Neural cell (in vitro differentiated cells): ENCODE data around the gene KRTAP5-10. TPM values are rescaled to one million over a fixed set of nuclear protein-coding genes. Genes with fewer than 3 reads are reported as not detected.
"Not testable (repeated sequence)": the region's sequence is repeated elsewhere in the genome, so short reads cannot be mapped to it uniquely, and the experiment has no call there.

Experiments
- H2AFZ ChIP-seq: fragments of 200-600, 300-800 bp; sonication (generic), shearing (Covaris generic); 2 replicates; pipeline ENCODE4 v1.6.0; 2014; ENCODE audit warnings: low read depth, mild to moderate bottlenecking, antibody characterized with exemption, low read length, moderate library complexity
- H3F3A ChIP-seq: fragments of 200-600 bp; shearing (Covaris generic); 2 replicates; pipeline ENCODE4 v1.6.1; 2016; ENCODE audit warnings: mild to moderate bottlenecking, moderate library complexity, mixed read lengths, antibody characterized with exemption, low read length; ENCODE audit not compliant: insufficient read depth, poor library complexity, severe bottlenecking
- H3K27ac ChIP-seq: fragments of 200-600, 300-800 bp; sonication (generic), shearing (Covaris generic); 2 replicates; pipeline ENCODE4 v1.5.1; 2014; ENCODE audit warnings: mild to moderate bottlenecking, low read length, moderate library complexity
- H3K27me3 ChIP-seq: fragments of 300-800, 200-600 bp; sonication (generic), shearing (Covaris generic); 2 replicates; pipeline ENCODE4 v1.6.0; 2014; ENCODE audit warnings: mild to moderate bottlenecking, low read depth, low read length, moderate library complexity; ENCODE audit not compliant: insufficient read depth
- H3K36me3 ChIP-seq: fragments of 300-800, 200-600 bp; sonication (generic), shearing (Covaris generic); 2 replicates; pipeline ENCODE4 v1.5.1; 2014; ENCODE audit warnings: mild to moderate bottlenecking, antibody characterized with exemption, low read length, moderate library complexity; ENCODE audit not compliant: insufficient read depth
- H3K4me2 ChIP-seq: fragments of 300-800, 200-600 bp; sonication (generic), shearing (Covaris generic); 2 replicates; pipeline ENCODE4 v1.6.0; 2014; ENCODE audit warnings: mild to moderate bottlenecking, low read length
- H3K4me3 ChIP-seq: fragments of 300-800, 200-600 bp; sonication (generic), shearing (Covaris generic); 2 replicates; pipeline ENCODE4 v1.5.1; 2014; ENCODE audit warnings: mild to moderate bottlenecking, low read length, moderate library complexity
- H3K79me2 ChIP-seq: fragments of 200-600 bp; shearing (Covaris generic); replicated peaks from 2 replicates; pipeline ENCODE4 v1.6.0; 2014; ENCODE audit warnings: mild to moderate bottlenecking, low read length, moderate library complexity; ENCODE audit not compliant: insufficient read depth
- H3K9ac ChIP-seq: fragments of 300-800, 200-600 bp; sonication (generic), shearing (Covaris generic); 2 replicates; pipeline ENCODE4 v1.6.1; 2016; ENCODE audit warnings: mild to moderate bottlenecking, low read length, mixed read lengths
- H3K9me2 ChIP-seq: fragments of 200-600 bp; shearing (Covaris generic); 2 replicates; pipeline ENCODE4 v1.6.1; 2016; ENCODE audit warnings: mild to moderate bottlenecking, low read length, mixed read lengths; ENCODE audit not compliant: insufficient read depth
- H3K9me3 ChIP-seq: fragments of 200-600, 300-800 bp; sonication (generic), shearing (Covaris generic); 2 replicates; pipeline ENCODE4 v1.6.1; 2016; ENCODE audit warnings: mild to moderate bottlenecking, mixed run types, low read length, moderate library complexity, mixed read lengths
- H4K20me1 ChIP-seq: fragments of 200-600 bp; shearing (Covaris generic); 2 replicates; pipeline ENCODE4 v1.6.1; 2016; ENCODE audit warnings: mild to moderate bottlenecking, mixed run types; ENCODE audit not compliant: insufficient read depth
- EP300 ChIP-seq: fragments of 450-650 bp; conservative IDR thresholded peaks from 2 replicates; pipeline ENCODE4 v1.6.1; 2014; ENCODE audit warnings: antibody characterized with exemption, mild to moderate bottlenecking, moderate library complexity; ENCODE audit not compliant: poor library complexity, severe bottlenecking
- EZH2 ChIP-seq: fragments of 200-600, 300-800 bp; shearing (Covaris generic), sonication (generic); IDR thresholded peaks from 2 replicates; pipeline ENCODE4 v1.6.1; 2014; ENCODE audit warnings: antibody characterized with exemption, low read length, borderline replicate concordance, mild to moderate bottlenecking; ENCODE audit not compliant: insufficient read depth, poor library complexity, severe bottlenecking
- POLR2AphosphoS5 ChIP-seq: IDR thresholded peaks from 2 replicates; pipeline ENCODE4 v1.6.1; 2012
- polyA plus RNA-seq: library from polyadenylated mRNA; depleted of rRNA; stranded (reverse); fragments of >200 nt; gene quantifications from 2 replicates; pipeline ENCODE4 v1.2.3, GENCODE V29; 2014
- TF ChIP-seq, protein P1 (sequence below): IDR thresholded peaks from 2 replicates; pipeline ENCODE4 v1.6.1; 2012; ENCODE audit warnings: borderline replicate concordance
- TF ChIP-seq, protein P2 (sequence below): fragments of 450-650 bp; IDR thresholded peaks from 2 replicates; pipeline ENCODE4 v1.5.1; 2014; ENCODE audit warnings: antibody characterized with exemption, mild to moderate bottlenecking, moderate library complexity; ENCODE audit not compliant: poor library complexity, severe bottlenecking

The KRTAP5-10 gene
- polyA plus RNA-seq, 1 donor from 2014 or later = not detected

DNA sequence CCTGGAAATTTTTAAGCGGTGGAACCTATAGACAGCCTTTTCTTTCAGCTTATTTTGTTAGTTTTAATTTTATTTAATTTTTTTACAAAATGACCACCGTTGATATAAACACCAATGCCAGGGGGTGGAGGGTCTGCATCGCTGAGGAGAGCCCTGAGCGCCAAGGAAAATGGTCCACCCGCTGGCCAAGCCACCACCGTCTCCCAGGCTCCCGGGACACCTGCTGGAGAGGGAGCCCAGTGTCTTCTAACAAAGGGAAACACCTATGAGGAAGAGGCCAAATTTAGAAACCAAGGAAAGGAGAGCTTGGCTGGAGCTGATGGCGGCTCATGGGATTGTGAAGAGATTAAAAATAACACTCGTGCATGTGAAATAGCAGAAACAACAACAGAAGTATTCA, 27.8 kb upstream of the KRTAP5-10 start:
- no peaks in the 10 kb centered on the region for H3K9me2 ChIP-seq
- H3K79me2 ChIP-seq = no peaks in the 10 kb centered on the region
- TF ChIP-seq POLR2AphosphoS5 = no peak
- TF ChIP-seq, protein P1, sequence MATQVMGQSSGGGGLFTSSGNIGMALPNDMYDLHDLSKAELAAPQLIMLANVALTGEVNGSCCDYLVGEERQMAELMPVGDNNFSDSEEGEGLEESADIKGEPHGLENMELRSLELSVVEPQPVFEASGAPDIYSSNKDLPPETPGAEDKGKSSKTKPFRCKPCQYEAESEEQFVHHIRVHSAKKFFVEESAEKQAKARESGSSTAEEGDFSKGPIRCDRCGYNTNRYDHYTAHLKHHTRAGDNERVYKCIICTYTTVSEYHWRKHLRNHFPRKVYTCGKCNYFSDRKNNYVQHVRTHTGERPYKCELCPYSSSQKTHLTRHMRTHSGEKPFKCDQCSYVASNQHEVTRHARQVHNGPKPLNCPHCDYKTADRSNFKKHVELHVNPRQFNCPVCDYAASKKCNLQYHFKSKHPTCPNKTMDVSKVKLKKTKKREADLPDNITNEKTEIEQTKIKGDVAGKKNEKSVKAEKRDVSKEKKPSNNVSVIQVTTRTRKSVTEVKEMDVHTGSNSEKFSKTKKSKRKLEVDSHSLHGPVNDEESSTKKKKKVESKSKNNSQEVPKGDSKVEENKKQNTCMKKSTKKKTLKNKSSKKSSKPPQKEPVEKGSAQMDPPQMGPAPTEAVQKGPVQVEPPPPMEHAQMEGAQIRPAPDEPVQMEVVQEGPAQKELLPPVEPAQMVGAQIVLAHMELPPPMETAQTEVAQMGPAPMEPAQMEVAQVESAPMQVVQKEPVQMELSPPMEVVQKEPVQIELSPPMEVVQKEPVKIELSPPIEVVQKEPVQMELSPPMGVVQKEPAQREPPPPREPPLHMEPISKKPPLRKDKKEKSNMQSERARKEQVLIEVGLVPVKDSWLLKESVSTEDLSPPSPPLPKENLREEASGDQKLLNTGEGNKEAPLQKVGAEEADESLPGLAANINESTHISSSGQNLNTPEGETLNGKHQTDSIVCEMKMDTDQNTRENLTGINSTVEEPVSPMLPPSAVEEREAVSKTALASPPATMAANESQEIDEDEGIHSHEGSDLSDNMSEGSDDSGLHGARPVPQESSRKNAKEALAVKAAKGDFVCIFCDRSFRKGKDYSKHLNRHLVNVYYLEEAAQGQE = no peak
- TF ChIP-seq, protein P2, sequence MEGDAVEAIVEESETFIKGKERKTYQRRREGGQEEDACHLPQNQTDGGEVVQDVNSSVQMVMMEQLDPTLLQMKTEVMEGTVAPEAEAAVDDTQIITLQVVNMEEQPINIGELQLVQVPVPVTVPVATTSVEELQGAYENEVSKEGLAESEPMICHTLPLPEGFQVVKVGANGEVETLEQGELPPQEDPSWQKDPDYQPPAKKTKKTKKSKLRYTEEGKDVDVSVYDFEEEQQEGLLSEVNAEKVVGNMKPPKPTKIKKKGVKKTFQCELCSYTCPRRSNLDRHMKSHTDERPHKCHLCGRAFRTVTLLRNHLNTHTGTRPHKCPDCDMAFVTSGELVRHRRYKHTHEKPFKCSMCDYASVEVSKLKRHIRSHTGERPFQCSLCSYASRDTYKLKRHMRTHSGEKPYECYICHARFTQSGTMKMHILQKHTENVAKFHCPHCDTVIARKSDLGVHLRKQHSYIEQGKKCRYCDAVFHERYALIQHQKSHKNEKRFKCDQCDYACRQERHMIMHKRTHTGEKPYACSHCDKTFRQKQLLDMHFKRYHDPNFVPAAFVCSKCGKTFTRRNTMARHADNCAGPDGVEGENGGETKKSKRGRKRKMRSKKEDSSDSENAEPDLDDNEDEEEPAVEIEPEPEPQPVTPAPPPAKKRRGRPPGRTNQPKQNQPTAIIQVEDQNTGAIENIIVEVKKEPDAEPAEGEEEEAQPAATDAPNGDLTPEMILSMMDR = no peak
- TF ChIP-seq EP300 = no peak
- H3K9ac ChIP-seq = no peak overlapping the region
- H3K4me2 ChIP-seq = no peak overlapping the region
- H3K36me3 ChIP-seq = no peaks in the 10 kb centered on the region
- H2AFZ ChIP-seq = no peak overlapping the region
- H3K27ac ChIP-seq = no peak overlapping the region
- no peaks in the 10 kb centered on the region for H3K9me3 ChIP-seq
- no peaks in the 10 kb centered on the region for H4K20me1 ChIP-seq
- no peaks in the 10 kb centered on the region for H3K27me3 ChIP-seq
- no peak overlapping the region for H3K4me3 ChIP-seq
- no peaks in the 10 kb centered on the region for H3F3A ChIP-seq

DNA sequence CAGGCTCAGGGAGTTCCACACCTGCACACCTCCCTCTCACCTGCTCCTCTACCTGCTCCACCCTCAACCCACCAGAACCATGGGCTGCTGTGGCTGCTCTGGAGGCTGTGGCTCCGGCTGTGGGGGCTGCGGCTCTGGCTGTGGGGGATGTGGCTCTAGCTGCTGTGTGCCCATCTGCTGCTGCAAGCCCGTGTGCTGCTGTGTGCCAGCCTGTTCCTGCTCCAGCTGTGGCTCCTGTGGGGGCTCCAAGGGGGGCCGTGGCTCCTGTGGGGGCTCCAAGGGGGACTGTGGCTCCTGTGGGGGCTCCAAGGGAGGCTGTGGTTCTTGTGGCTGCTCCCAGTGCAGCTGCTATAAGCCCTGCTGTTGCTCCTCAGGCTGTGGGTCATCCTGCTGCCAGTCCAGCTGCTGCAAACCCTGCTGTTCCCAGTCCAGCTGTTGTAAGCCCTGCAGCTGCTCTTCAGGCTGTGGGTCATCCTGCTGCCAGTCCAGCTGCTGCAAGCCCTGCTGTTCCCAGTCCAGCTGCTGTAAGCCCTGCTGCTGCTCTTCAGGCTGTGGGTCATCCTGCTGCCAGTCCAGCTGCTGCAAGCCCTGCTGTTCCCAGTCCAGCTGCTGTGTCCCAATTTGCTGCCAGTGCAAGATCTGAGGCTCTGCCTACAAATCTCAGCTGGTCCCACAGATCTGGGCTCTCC, 27.2 kb upstream of the KRTAP5-10 start, which contains the start of gene KRTAP5-8:
KRTAP5-8 (plus strand) TSS at position 49 of the 689 bp plus-strand sequence; CDS start at position 80, 31 bp downstream.
- H2AFZ ChIP-seq, H3K9me3 ChIP-seq, H3K4me3 ChIP-seq, H3K4me2 ChIP-seq, H3K9ac ChIP-seq, H3K27me3 ChIP-seq, H3K36me3 ChIP-seq, H4K20me1 ChIP-seq, H3K9me2 ChIP-seq, H3F3A ChIP-seq, H3K79me2 ChIP-seq, H3K27ac ChIP-seq: not testable (repeated sequence)

DNA sequence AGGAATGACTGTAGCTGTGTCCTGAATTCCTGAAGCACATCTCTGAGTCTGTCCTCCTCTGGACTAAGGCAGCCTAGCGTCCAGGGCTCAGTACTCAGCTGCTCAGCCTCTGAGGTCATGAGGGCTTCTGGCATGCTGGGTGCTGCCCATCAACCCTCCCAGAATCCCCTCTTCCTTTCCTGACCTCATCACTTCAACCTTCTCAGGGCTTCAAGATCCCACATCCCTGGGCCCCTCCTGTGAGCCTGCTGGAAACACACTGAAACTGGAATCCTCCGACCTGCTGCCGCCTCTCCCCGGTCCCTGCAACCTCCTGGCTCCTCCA, 26.7 kb upstream of the KRTAP5-10 start:
- Histone ChIP-seq H3F3A (no peaks in the 10 kb centered on the region), H3K4me2 (no peak overlapping the region), H3K4me3 (no peak overlapping the region)

More for the DNA sequence above, 26.7 kb upstream of the KRTAP5-10 start:
- Histone ChIP-seq H3K27me3 (no peaks in the 10 kb centered on the region), H3K27ac (no peak overlapping the region), H3K36me3 (no peaks in the 10 kb centered on the region), H3K9me2 (no peaks in the 10 kb centered on the region), H4K20me1 (no peaks in the 10 kb centered on the region), H3K9ac (no peak overlapping the region), H2AFZ (no peak overlapping the region), H3K9me3 (no peaks in the 10 kb centered on the region), H3K79me2 (no peaks in the 10 kb centered on the region)
- TF ChIP-seq, protein P1 = no peak
- TF ChIP-seq EZH2 = no peak
